ENCODE data around the gene RDH13. TPM values are rescaled to one million over a fixed set of nuclear protein-coding genes. Genes with fewer than 3 reads are reported as not detected.

The RDH13 gene
- total and polyA plus RNA-seq, 8 donors = 10.9 to 27.1 (median 14.5) TPM

DNA sequence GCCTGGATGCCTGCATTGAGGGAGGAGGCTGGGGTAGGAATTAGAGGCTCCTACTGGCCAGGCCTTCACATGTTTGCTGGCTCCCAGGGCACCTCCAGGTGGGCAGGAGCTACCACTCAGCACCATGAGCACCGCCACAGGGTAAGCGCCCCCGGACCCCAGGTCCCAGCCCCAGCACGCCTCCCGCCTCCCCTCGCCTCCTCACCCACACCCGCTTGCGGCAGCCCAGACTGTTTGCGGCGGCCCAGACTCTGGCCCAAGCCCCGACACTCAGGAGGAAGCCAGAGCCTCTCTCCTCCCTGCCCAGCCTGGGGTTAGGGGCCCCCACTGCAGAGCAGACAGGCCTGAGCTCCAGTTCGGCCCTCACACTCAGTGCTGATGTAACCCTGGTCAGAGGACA lies 13.4 kb upstream of the RDH13 start:
- no peaks in the 10 kb centered on the region for H3K4me1 ChIP-seq
- H3K27ac ChIP-seq = peak overlapping the region in 3 of 4 donors; percentile 10 to 47 (median 42)
- no peaks in the 10 kb centered on the region for H3K27me3 ChIP-seq
- H3K4me3 ChIP-seq = peak overlapping the region in 1 of 4 donors; percentile 20
- intact Hi-C loops (cut with DNase I) = no loop called here
- FAIRE-seq (no peak), DNase-seq (peak in 3 of 6 donors; percentile 17 to 54 (median 31)), ATAC-seq (no peak)
- 70 to 73% methylated on average over 7 to 12 of the region's 12 CpGs for WGBS, 2 donors
- H3K9me3 ChIP-seq = no peaks in the 10 kb centered on the region
- TF ChIP-seq, protein P1, sequence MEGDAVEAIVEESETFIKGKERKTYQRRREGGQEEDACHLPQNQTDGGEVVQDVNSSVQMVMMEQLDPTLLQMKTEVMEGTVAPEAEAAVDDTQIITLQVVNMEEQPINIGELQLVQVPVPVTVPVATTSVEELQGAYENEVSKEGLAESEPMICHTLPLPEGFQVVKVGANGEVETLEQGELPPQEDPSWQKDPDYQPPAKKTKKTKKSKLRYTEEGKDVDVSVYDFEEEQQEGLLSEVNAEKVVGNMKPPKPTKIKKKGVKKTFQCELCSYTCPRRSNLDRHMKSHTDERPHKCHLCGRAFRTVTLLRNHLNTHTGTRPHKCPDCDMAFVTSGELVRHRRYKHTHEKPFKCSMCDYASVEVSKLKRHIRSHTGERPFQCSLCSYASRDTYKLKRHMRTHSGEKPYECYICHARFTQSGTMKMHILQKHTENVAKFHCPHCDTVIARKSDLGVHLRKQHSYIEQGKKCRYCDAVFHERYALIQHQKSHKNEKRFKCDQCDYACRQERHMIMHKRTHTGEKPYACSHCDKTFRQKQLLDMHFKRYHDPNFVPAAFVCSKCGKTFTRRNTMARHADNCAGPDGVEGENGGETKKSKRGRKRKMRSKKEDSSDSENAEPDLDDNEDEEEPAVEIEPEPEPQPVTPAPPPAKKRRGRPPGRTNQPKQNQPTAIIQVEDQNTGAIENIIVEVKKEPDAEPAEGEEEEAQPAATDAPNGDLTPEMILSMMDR (IDR thresholded peaks at IDR 0.05) = no peak
- no peaks in the 10 kb centered on the region for H3K36me3 ChIP-seq

DNA sequence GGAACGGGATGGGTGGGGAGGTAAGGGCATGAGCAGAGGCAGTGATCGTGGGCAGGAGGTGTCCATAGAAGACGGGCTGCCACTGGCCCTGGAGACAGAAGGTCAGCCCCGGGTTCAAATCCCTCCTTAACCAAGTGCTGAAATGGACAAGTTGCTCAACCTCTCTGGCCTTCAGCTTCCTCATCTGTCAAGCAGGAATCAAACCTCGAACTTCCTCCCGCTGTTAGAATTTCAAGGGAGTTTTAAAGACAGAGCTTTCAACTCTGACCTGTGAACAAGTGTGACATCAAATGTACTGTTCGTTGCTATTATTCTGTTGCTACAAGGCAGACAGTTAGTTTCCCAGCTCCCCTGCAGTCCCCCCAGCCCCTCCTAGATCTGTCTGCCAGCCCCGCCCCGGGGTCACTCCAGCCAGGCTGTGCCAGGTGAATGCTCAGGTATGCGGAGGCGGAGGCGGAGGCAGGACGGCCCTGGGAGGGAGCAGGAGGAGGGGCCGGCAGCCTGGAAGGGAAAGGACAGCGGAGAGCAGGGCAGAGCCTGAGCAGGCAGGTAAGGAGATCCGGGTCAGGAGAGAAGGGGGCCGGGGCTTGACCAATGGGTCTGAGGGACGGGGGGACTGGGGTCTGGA lies 12.5 kb upstream of the RDH13 start, which contains the start of gene EPS8L1:
TSS of gene EPS8L1 (plus strand) at position 499 of the 628 bp plus-strand sequence. CDS start 576 bp downstream, outside the sequence.
- WGBS, 2 donors = 12 to 23% methylated on average over 18 of the region's 18 CpGs
- Histone ChIP-seq H3K4me1 (no peaks in the 10 kb centered on the region), H3K4me3 (peak within 1 kb of the TSS in 1 of 4 donors; percentile 20), H3K36me3 (no peaks in the 10 kb centered on the region), H3K27ac (peak within 1 kb of the TSS in 3 of 4 donors; percentile 42 to 47 (median 43)), H3K27me3 (no peaks in the 10 kb centered on the region), H3K9me3 (no peaks in the 10 kb centered on the region)
- ATAC-seq (peak; percentile 72 to 90 (median 84)), DNase-seq (peak; percentile 64 to 86 (median 78)), FAIRE-seq (no peak)
- TF ChIP-seq, protein P1 (IDR thresholded peaks at IDR 0.05) = no peak
- intact Hi-C loops (cut with DNase I) = no loop called here

DNA sequence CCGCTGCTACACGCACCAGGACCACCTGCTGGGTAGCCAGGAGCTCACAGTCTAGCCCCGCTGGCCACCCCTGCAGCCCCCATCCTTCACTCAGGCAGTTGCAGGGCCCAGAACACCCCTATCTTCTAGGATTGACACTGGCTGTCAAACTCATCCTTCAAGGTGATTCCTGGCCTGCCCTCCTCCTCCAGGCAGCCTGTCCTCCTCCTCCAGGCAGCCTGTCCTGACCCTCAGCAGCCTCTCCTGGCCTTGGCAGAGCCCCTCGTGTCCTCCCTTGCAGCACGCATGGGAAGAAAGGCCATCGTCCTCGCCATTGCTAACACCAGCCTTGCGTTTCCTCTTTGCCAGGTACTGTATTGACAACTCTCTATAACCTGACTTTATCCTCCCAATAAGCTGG lies 9.0 kb upstream of the RDH13 start:
- Histone ChIP-seq H3K4me1 (no peaks in the 10 kb centered on the region), H3K4me3 (no peak overlapping the region), H3K27me3 (no peaks in the 10 kb centered on the region), H3K9me3 (no peaks in the 10 kb centered on the region), H3K27ac (no peak overlapping the region), H3K36me3 (no peaks in the 10 kb centered on the region)
- ATAC-seq = no peak
- no peak for FAIRE-seq
- intact Hi-C loops (cut with DNase I) = no loop called here
- TF ChIP-seq, protein P1 (IDR thresholded peaks at IDR 0.05) = no peak
- no peak for DNase-seq
- 49 to 75% methylated on average over 8 of the region's 8 CpGs for WGBS, 2 donors

DNA sequence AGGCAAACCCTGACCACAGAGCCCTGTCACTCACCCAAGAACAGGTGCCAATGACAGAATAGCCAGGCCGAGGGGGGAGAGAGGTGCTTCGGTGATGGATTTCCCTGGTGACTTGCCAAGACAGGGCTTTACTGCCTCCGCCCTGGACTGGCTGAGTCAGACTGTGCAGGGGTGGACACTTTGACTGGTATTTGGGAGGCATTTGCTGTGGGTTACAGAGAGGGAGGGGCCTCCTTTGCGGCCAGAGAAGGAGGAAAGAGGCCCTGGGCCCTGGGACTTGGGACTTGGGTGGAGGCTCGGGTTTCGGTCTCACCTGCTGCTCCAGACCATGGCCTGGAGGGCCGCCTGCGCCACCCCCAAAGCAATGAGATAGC lies 8.2 kb upstream of the RDH13 start:
- no peaks in the 10 kb centered on the region for H3K27me3 ChIP-seq
- H3K4me1 ChIP-seq = no peaks in the 10 kb centered on the region
- H3K27ac ChIP-seq = no peak overlapping the region
- peak in 3 of 4 donors; percentile 10 to 53 (median 52) for ATAC-seq
- WGBS, 2 donors = 41 to 48% methylated on average over 8 of the region's 8 CpGs
- no peak overlapping the region for H3K4me3 ChIP-seq
- no peak for FAIRE-seq
- peak in 1 of 6 donors; percentile 31 for DNase-seq
- TF ChIP-seq, protein P1 (IDR thresholded peaks at IDR 0.05) = no peak
- no peaks in the 10 kb centered on the region for H3K36me3 ChIP-seq
- intact Hi-C loops (cut with DNase I) = no loop called here
- no peaks in the 10 kb centered on the region for H3K9me3 ChIP-seq

- TF ChIP-seq, protein P1 (IDR thresholded peaks at IDR 0.05) = no peak
- intact Hi-C loops (cut with DNase I) = no loop called here
- ATAC-seq (no peak), FAIRE-seq (no peak), DNase-seq (no peak)
- no peaks in the 10 kb centered on the region for H3K27me3 ChIP-seq
- WGBS, 2 donors = 66 to 75% methylated on average over 10 of the region's 10 CpGs
- no peaks in the 10 kb centered on the region for H3K9me3 ChIP-seq
- no peaks in the 10 kb centered on the region for H3K36me3 ChIP-seq
- H3K27ac ChIP-seq = no peak overlapping the region
- no peak overlapping the region for H3K4me3 ChIP-seq
- no peaks in the 10 kb centered on the region for H3K4me1 ChIP-seq
Measured at GRCh38 chr19:55070466-55071128, 7.6 kb upstream of the RDH13 start.

Measured in pancreas (tissue), 10 donors.